UCSD-AML1 (cell line): Measurements from ENCODE around the gene SLC25A19.
"Not testable (repeated sequence)": the region's sequence is repeated elsewhere in the genome, so short reads cannot be mapped to it uniquely, and the experiment has no call there.

ENCODE experiments used
- DNase-seq: peaks from one replicate; lab custom pipeline; 2025; ENCODE audit not compliant: unreplicated experiment; lab: John Stamatoyannopoulos, UW

The SLC25A19 gene

DNA sequence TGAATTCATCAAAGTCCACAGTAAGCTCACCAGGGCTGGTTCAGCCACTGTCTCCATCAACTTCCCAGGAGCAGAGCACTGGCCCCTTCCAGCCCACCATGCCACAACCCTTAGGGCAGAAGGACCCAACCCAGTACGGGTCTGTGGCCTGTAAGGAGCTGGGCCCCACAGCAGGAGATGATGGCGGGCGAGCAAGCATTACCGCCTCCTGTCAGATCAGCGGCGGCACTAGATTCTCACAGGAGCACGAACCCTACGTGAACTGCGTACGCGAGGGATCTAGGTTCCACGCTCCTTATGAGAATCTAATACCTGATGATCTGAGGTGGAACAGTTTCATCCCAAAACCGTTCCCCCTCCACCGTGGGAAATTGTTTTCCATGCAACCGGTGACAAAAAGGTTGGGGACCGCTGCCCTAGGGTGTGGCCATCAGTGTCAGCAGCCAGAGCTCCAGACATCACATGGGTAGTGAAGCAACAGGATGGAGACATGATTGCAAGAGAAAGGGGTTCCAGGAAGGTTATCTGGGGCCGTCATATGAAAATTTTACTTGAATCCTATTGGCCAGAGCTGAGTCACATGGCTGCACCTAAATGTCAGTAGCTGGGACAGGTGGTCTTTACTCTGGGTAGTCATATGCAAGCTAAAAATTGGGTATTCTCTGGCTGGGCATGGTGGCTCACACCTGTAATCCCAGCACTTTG, 12.4 kb upstream of the SLC25A19 start:
- DNase-seq: no peak

- DNase-seq: no peak
Measured at GRCh38 chr17:75301049-75301448, 11.8 kb upstream of the SLC25A19 start.

DNA sequence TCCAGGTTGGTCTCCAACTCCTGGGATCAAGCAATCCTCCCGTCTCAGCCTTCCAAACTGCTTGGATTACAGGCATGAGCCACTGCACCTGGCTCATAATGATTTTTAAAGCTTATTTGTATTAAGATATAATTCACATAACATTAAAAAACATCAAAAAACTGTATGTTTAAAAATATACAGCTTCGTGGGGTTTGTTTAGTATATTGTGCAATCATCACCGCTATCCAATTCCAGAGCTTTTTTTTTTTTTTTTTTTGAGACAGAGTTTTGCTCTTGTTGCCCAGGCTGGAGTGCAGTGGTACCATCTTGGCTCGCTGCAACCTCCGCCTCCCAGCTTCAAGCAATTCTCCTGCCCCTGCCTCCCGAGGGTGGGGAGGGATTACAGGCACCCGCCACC, 11.0 kb upstream of the SLC25A19 start:
- no peak for DNase-seq

DNA sequence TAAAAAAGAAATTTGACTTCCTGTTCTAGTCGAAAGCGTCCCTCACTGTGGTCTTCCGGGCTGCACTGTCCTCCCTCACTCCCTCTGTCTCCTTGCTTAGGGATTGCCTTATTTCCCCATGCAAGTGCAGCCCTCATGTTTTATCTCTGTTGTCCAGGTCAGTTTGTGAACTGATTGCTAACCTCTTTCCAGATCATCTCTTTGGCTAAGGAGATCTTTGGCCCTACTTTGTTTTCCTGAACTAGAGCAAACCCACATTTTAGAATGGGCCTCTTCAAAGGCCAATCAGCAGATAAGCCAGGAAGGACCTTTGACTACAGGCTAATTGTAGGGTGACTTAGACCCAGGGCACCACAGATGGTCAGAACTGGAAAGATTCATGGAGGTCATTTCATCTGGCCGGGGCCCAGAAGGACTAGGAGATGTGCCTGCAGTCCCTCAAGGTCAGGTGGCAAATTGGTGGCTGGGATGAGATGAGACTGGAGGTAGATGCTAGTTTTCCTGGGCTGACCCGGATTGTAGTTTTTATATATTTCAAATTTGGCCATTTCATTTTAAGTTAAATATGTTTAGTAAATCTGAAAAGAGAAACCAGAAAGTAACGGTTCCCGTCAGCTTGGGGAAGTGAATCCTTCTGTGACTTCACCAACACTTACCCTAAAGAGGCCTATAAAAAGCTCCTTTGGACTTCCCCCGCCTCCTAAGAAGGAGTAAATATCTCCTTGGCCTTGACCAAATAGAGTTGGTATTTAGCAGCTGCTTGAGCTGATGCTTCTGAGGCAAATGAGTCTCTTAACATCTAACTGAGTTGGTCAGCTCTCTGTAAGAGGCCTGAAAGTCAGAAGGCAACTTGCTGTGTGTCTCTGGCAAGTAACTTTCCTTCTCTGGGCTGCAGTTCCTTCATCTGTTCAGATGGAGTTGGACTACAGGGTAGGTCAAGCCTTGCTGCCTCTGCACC, 6.2 kb upstream of the SLC25A19 start:
- no peak for DNase-seq

- DNase-seq: not testable (repeated sequence)
Measured at GRCh38 chr17:75292810-75293448, 3.7 kb upstream of the SLC25A19 start.

GRCh38 chr17:75289832-75290337, 652 bp upstream of the SLC25A19 start:
- DNase-seq: peak; percentile 70

DNA sequence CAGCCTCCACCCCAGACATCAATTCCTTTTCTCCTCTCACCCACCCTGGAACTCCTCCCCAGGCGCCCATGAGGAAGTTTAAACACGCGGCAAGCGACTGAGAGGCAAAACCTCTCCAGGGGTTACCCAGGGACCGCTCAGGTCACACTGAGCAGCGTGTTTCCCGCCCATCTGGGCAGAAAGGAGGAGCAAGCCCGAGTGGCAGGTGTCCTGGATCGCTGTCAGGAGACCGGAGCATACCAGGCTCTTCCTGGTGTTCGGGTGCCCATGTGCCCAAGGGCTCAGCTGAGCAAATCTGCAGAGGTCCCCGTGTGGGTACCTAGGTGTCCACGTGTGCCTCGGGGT, 491 bp downstream of the SLC25A19 start:
- DNase-seq: peak; percentile 60

- no peak for DNase-seq
Measured at GRCh38 chr17:75288359-75288758, 874 bp downstream of the SLC25A19 start.

- no peak for DNase-seq
Measured at GRCh38 chr17:75287221-75287620, 2.0 kb downstream of the SLC25A19 start.

- no peak for DNase-seq
Measured at GRCh38 chr17:75285123-75285522, 4.1 kb downstream of the SLC25A19 start.

- not testable (repeated sequence) for DNase-seq
Measured at GRCh38 chr17:75280189-75280588, 9.0 kb downstream of the SLC25A19 start.

DNA sequence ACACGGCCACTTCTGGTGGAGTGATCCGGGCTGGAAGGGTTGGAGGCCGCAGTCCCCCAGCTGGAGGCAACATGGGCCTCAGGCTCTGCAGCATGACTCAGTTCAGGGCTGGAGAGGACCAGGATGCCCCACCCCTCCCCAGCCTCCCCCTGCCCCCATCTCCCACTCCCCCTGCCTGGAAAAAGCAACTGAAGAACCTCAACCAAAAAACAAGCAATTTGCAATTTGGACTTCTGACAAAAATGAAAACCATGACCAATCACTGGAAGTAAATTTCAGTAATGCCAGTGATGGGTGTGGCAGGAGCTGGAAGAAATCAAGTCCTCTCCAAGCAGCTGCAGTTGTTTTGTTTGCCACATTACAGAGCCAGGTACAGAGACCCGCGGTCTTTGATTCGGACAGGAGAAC, 11.6 kb downstream of the SLC25A19 start:
- no peak for DNase-seq

- no peak for DNase-seq
Measured at GRCh38 chr17:75273977-75274708, 15.1 kb downstream of the SLC25A19 start.

DNA sequence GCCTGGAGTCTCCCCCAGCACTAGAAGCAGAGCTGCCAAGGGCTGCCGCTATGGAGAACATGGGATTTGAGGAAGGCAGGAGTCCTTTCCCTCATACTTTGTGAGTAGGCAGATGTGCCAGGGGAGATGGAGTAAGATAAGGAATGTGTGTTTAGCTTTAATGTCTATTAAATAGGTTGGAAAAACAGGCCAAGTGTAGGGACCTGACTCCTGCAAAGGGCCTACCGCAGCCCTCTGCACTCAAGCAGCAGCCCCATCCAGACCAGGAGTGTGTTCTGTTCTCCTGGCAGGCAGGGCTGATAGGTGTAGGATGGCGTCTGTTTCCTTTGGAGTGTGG, 16.4 kb downstream of the SLC25A19 start:
- DNase-seq: no peak

DNA sequence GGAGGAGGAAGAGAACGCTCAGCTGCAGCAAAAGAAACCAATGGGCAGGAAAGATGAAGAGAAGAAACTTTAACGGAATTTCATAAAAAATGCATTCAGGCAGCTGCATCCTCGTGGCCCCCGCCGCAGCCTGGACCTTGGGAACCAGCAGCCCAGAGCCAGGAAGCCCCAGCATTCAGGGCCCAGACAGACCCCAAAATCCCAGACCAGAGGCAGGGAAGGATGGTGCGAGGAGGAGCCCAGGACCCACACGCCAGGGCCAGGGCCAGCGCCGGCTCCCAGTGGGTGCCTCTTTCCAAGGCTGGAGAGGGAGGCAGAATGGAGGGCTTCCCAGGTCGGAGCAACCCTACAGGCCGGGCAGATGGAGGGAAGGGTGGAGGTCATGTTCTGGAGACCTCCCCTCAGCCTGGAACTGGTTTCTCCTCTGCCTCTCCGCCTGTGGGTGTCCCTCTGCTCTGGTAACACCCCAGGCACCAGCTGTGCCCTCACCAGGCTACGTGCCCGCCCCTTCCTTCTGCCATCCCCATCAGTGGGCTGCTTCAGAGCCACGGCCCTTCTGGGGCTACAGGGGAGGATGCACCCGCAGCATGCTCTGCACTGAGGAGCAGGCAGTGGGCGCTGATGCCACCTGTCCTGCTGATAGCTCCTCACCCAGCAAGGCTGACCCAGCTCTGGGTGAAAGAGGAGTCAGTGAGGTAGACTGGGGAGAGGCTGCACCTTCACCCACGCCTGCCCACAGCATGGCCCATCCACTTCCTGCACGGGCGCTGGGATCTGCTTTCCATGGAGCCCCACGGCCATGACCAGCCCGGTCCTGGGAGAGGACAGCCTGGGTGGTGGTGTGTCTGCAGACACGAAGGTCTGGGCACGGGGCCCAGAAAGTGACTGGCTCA, 17.0 kb downstream of the SLC25A19 start:
- DNase-seq: no peak

- peak; percentile 89 for DNase-seq
Measured at GRCh38 chr17:75271233-75271954, 17.8 kb downstream of the SLC25A19 start.

- no peak for DNase-seq
Measured at GRCh38 chr17:75270966-75271232, 18.3 kb downstream of the SLC25A19 start, which contains the start of gene MIF4GD. TSS of gene MIF4GD (minus strand) at chr17:75271231. CDS start at chr17:75270195, 1,036 bp downstream.

- DNase-seq: peak; percentile 81
Measured at GRCh38 chr17:75270218-75270965, 18.8 kb downstream of the SLC25A19 start.

DNA sequence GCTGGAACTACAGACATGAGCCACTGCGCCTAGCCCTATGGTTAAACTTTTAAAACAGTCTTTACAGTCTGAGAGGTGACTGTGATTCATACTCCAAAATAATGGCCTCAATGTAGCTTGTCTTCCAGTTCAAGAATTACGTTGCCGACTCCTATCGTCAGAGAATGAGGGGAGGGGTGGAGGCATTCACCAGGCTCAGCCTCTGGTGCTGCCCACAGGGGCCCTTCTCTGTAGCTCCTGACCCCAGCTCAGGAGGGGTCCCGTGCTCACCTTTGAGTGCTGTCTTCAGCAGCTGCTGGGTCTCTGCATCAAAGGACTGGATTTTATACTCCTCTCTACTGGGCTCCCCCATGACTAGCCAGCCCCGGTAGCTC, 19.4 kb downstream of the SLC25A19 start:
- DNase-seq: no peak
